Activated CD4-positive, CD25-positive, alpha-beta regulatory T cell treated with anti-CD3 and anti-CD28 coated beads, Interleukin-2, amount 50 U/mL, for 72 hours (primary cell): ENCODE data around the gene RNASEH2B.

Experiments
- DNase-seq: peaks from one replicate; pipeline ENCODE4 v3.0.0; 2021

Gene RNASEH2B

GRCh38 chr13:51000061-51000460 is 90.5 kb downstream of the RNASEH2B start:
- DNase-seq = no peak

DNA sequence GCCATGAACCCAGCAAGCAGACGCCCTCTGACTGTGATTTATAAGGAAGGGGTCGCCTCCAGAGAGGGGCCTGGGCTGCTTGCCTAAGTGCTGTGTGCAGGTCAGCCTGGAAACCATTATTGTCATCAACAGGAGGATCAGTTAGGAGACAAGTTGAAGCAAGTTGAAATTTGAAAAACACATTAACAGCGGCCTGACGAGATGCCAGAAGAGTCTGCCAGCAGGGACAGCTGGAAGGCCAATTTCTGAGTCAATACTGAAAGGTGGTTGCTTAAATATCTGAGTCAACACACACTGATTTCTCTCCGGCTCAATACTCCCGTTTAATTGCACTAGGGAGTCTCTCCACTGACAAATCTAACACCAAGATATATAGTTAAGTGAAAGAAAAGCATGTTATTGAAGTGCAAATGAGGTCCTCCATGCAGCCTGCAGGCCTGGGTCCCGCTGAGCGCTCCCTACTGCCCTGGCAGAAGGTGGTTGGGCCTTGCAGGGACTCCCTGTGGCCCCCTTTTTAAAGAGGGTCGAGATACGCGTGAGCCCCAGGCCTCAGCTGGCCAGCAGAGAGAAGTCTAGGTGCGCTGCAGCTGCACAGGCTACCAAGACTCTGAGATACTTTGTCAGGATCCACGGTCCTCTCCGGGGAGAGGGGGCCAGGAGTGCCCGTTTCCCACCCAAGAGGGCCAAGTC is 91.1 kb downstream of the RNASEH2B start:
- DNase-seq = no peak

DNA sequence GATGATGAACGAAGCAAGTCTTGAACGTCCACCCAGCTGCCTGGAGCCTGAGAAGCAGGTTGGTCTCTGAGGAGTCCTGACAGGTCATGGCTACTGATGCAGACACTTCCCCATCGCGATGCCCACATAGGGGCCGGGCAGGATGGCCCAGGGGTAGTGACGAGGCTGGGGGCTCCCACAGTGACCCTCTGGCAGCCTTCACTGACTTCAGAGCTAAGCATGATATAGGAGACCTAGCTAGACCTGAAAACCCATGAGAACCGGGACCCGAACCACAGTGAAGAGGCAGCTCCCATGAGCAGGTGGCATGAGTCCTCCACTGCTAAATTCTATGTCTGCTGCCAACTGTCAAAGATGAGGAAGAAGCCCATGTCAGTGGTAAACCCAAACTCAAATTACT is 91.7 kb downstream of the RNASEH2B start:
- no peak for DNase-seq

- no peak for DNase-seq
Observed at GRCh38 chr13:51002736-51003135, 93.1 kb downstream of the RNASEH2B start.

GRCh38 chr13:51003642-51004041 is 94.1 kb downstream of the RNASEH2B start:
- DNase-seq = no peak

DNA sequence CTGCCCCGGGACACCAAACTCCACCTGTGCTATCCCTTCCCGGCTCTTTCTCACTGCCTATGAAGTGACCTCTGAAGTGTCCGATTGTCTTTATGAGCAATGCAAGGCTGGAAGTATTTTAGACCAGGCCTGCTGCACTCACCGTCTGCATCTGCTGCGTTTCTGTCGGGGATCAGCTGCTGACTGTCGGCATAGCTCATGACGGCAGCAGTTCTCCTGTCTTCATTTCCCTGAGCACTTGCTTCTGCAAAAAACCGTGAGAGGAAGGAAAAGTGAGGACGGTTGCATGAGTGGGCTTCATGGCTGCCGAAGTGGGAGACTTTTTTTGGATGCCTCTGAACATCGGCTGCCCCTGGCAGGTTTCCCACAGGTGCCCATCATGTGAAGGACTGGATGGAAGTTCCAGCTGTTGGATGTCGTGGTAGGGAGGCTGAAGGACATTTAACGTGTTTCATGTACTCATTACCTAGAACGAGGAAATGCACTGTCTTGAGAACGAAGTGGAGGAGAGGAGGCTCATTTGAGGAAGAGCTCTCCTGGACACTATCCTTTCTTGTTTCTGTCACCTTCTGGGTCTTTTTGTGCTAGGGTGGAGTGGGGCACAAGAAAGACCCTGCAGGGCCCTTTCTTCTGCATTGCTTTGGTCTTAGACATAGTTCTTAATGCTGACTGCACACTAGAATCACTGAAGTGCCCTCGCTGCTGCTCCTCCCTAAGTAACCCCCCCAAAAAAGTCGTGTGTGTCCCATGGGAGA is 94.7 kb downstream of the RNASEH2B start:
- no peak for DNase-seq

DNA sequence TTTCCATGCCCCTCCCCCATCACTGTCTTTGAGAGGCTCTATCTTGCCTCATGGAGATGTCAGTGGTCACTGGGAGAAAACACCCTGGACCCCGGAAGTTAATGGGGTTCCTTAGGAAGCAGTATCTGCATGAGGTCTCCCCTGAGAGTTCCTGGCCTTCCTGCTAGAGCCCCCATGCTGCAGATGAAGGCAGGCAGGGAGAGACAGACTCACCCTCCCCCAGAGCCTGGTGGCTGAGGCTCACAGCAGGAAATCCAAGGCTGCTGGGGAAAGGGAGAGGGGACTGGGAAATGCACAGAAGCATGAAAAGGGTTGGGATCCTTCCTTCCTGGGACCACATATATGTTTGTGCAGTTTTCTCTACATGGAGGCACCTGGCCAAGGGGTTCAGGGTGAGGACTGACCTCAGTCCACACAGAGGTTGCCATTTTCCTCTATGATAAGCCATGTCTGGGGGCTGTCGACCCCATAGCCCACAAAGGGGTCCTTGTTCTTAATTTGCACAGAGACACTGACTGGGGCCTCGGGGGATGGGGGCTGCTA is 95.4 kb downstream of the RNASEH2B start:
- no peak for DNase-seq

- DNase-seq = no peak
Observed at GRCh38 chr13:51005566-51005965, 96.0 kb downstream of the RNASEH2B start.
